H9 (cell line): ENCODE data around the gene PNMA6F. TPM values are rescaled to one million over a fixed set of nuclear protein-coding genes. Genes with fewer than 3 reads are reported as not detected.

Experiments
- DNase-seq: peaks from one replicate; pipeline ENCODE4 v3.0.0-alpha.2; 2017
- H2AFZ ChIP-seq: one replicate; pipeline ENCODE4 v1.6.1; 2013; ENCODE audit warnings: mild to moderate bottlenecking, low read length, control low read depth, moderate library complexity
- H2AK5ac ChIP-seq: 2 replicates; pipeline ENCODE4 v1.6.1; 2013; ENCODE audit warnings: low read length, control low read depth, mixed read lengths; ENCODE audit not compliant: insufficient read length
- H2BK120ac ChIP-seq: one replicate; pipeline ENCODE4 v1.6.1; 2013; ENCODE audit warnings: low read depth, mild to moderate bottlenecking, low read length, control low read depth, inconsistent platforms; ENCODE audit not compliant: poor library complexity, severe bottlenecking
- H2BK12ac ChIP-seq: 2 replicates; pipeline ENCODE4 v1.6.1; 2013; ENCODE audit warnings: low read length, control low read depth, mixed read lengths, low read depth; ENCODE audit not compliant: insufficient read length
- H2BK15ac ChIP-seq: 2 replicates; pipeline ENCODE4 v1.6.1; 2013; ENCODE audit warnings: low read depth, low read length, control low read depth
- H2BK20ac ChIP-seq: one replicate; pipeline ENCODE4 v1.6.1; 2013; ENCODE audit warnings: low read depth, mild to moderate bottlenecking, low read length, control low read depth, inconsistent platforms; ENCODE audit not compliant: poor library complexity, severe bottlenecking
- H2BK5ac ChIP-seq: 2 replicates; pipeline ENCODE4 v1.6.1; 2013; ENCODE audit warnings: low read length, control low read depth, mixed read lengths; ENCODE audit not compliant: insufficient read length
- H3K14ac ChIP-seq: 2 replicates; pipeline ENCODE4 v1.6.1; 2013; ENCODE audit warnings: low read length, control low read depth; ENCODE audit not compliant: insufficient read depth
- H3K18ac ChIP-seq: 2 replicates; pipeline ENCODE4 v1.6.1; 2013; ENCODE audit warnings: low read depth, mild to moderate bottlenecking, mixed read lengths, low read length, control low read depth; ENCODE audit not compliant: insufficient read length
- H3K23ac ChIP-seq: 2 replicates; pipeline ENCODE4 v1.6.1; 2013; ENCODE audit warnings: low read length, control low read depth, mixed read lengths, low read depth; ENCODE audit not compliant: insufficient read length
- H3K23me2 ChIP-seq: 2 replicates; pipeline ENCODE4 v1.6.1; 2013; ENCODE audit warnings: low read depth, mild to moderate bottlenecking, mixed read lengths, low read length, control low read depth; ENCODE audit not compliant: insufficient read length, poor library complexity, severe bottlenecking
- H3K27ac ChIP-seq: 2 replicates; pipeline ENCODE4 v1.5.1; 2013; ENCODE audit warnings: low read length, control low read depth, mixed read lengths, low read depth; ENCODE audit not compliant: insufficient read length
- H3K27me3 ChIP-seq: 2 replicates; pipeline ENCODE4 v1.6.1; 2013; ENCODE audit warnings: low read length, control low read depth, inconsistent platforms; ENCODE audit not compliant: insufficient read depth
- H3K4ac ChIP-seq: 2 replicates; pipeline ENCODE4 v1.6.1; 2013; ENCODE audit warnings: low read depth, mild to moderate bottlenecking, control low read depth, inconsistent platforms, low read length, moderate library complexity
- H3K4me1 ChIP-seq: 2 replicates; pipeline ENCODE4 v1.6.1; 2013; ENCODE audit warnings: low read length, control low read depth, inconsistent platforms; ENCODE audit not compliant: insufficient read depth
- H3K4me2 ChIP-seq: 2 replicates; pipeline ENCODE4 v1.6.1; 2013; ENCODE audit warnings: low read length, control low read depth, mixed read lengths; ENCODE audit not compliant: insufficient read length, insufficient read depth
- H3K56ac ChIP-seq: 2 replicates; pipeline ENCODE4 v1.6.1; 2013; ENCODE audit warnings: low read depth, mild to moderate bottlenecking, mixed read lengths, low read length, control low read depth; ENCODE audit not compliant: insufficient read length
- H3K79me1 ChIP-seq: 2 replicates; pipeline ENCODE4 v1.6.1; 2013; ENCODE audit warnings: low read depth, mild to moderate bottlenecking, moderate library complexity, low read length, control low read depth, inconsistent platforms; ENCODE audit not compliant: insufficient read depth, poor library complexity, severe bottlenecking
- H3K79me2 ChIP-seq: 2 replicates; pipeline ENCODE4 v1.6.1; 2013; ENCODE audit warnings: low read length, control low read depth, inconsistent platforms; ENCODE audit not compliant: insufficient read depth
- H3K9ac ChIP-seq: 2 replicates; pipeline ENCODE4 v1.6.1; 2013; ENCODE audit warnings: low read length, control low read depth, mixed read lengths; ENCODE audit not compliant: insufficient read length; ENCODE audit errors: extremely low read depth
- H3K9me3 ChIP-seq: one replicate; pipeline ENCODE4 v1.6.1; 2013; ENCODE audit warnings: low read depth, low read length, inconsistent platforms; ENCODE audit not compliant: control insufficient read depth
- H3T11ph ChIP-seq: one replicate; pipeline ENCODE4 v1.6.1; 2013; ENCODE audit warnings: mild to moderate bottlenecking, low read length, control low read depth, inconsistent platforms
- H4K20me1 ChIP-seq: one replicate; pipeline ENCODE4 v1.6.1; 2013; ENCODE audit not compliant: control insufficient read depth, insufficient read length, insufficient read depth
- H4K5ac ChIP-seq: 2 replicates; pipeline ENCODE4 v1.6.1; 2013; ENCODE audit warnings: low read depth, mild to moderate bottlenecking, mixed read lengths, low read length, control low read depth; ENCODE audit not compliant: insufficient read length
- H4K8ac ChIP-seq: replicated peaks from 2 replicates; pipeline ENCODE4 v1.6.1; 2013; ENCODE audit warnings: low read length, control low read depth, mixed read lengths, low read depth; ENCODE audit not compliant: insufficient read length
- H4K91ac ChIP-seq: 2 replicates; pipeline ENCODE4 v1.6.1; 2013; ENCODE audit warnings: low read depth, mild to moderate bottlenecking, moderate library complexity, mixed read lengths, low read length, control low read depth; ENCODE audit not compliant: insufficient read length
- H3K27ac Mint-ChIP-seq, 3 experiments: 2 replicates in 2 of 3; 3 replicates in 1 of 3; pipeline ENCODE4 v1.8.0; 2020 to 2021; ENCODE audit warnings: mixed read lengths in 3 of 3, mild to moderate bottlenecking in 1 of 3, moderate library complexity in 1 of 3
- H3K27me3 Mint-ChIP-seq: 2 replicates; pipeline ENCODE4 v1.8.0; 2021; ENCODE audit warnings: low read depth, mild to moderate bottlenecking, moderate library complexity, mixed read lengths
- H3K36me3 Mint-ChIP-seq, 3 experiments: 2 replicates in 2 of 3; 3 replicates in 1 of 3; pipeline ENCODE4 v1.8.0; 2020 to 2021; ENCODE audit warnings: low read depth in 3 of 3, mixed read lengths in 3 of 3; ENCODE audit not compliant: insufficient read depth in 1 of 3
- H3K4me1 Mint-ChIP-seq, 2 experiments: 2 replicates each; pipeline ENCODE4 v1.8.0; 2020; ENCODE audit warnings: mixed read lengths in 2 of 2
- H3K4me3 Mint-ChIP-seq, 2 experiments: 2 replicates in 1 of 2; 3 replicates in 1 of 2; pipeline ENCODE4 v1.8.0; 2020 to 2021; ENCODE audit warnings: mild to moderate bottlenecking in 2 of 2, mixed read lengths in 2 of 2, moderate library complexity in 1 of 2
- H3K9me3 Mint-ChIP-seq, 2 experiments: 2 replicates in 1 of 2; 3 replicates in 1 of 2; pipeline ENCODE4 v1.8.0; 2020; ENCODE audit warnings: mild to moderate bottlenecking in 2 of 2, mixed read lengths in 2 of 2, moderate library complexity in 1 of 2
- CTCF ChIP-seq: fragments of 200-600 bp; sonication (generic); conservative IDR thresholded peaks from 3 replicates; pipeline ENCODE4 v1.8.0; 2021; ENCODE audit warnings: antibody characterized with exemption, mild to moderate bottlenecking
- WGBS: extraction: QIAGEN DNeasy Blood & Tissue Kit; methylation state at CpG from one replicate; pipeline ENCODE4 v1.1.7; 2013; ENCODE audit warnings: missing lambda C conversion rate, low lambda C conversion rate, mixed read lengths; ENCODE audit not compliant: insufficient read length; ENCODE audit errors: extremely low coverage; 5-methylcytosine and 5-hydroxymethylcytosine counted together
- total RNA-seq: library from RNA; stranded (reverse); gene quantifications from 2 replicates; pipeline ENCODE4 v1.2.1, GENCODE V29; 2021

The PNMA6F gene
- total RNA-seq, 1 experiment from 2014 or later, result not detected

GRCh38 chrX:153307276-153308178 lies 14.0 kb downstream of the PNMA6F start:
- H3K9ac ChIP-seq, result no peak overlapping the region
- H4K5ac ChIP-seq, result no peak overlapping the region
- H3K79me1 ChIP-seq, result no peaks in the 10 kb centered on the region
- no peak for DNase-seq
- no peak overlapping the region for H2BK120ac ChIP-seq
- no peak overlapping the region for H3K56ac ChIP-seq
- H4K8ac ChIP-seq, result no peak overlapping the region
- H3K36me3 Mint-ChIP-seq, result peaks cover 0 to 8% (median 0%) of the 10 kb centered on the region in 3 experiments; a peak in 4 of 7 replicates
- no peak overlapping the region for H2AFZ ChIP-seq
- no peak overlapping the region for H3K18ac ChIP-seq
- no peaks in the 10 kb centered on the region for H3K27me3 ChIP-seq
- H3K4me3 Mint-ChIP-seq, result peak overlapping the region in 1 of 2 experiments; percentile 19; a peak in 1 of 5 replicates
- no peak overlapping the region for H2BK5ac ChIP-seq
- H3K79me2 ChIP-seq, result no peaks in the 10 kb centered on the region
- no peak overlapping the region for H2BK20ac ChIP-seq
- H3K27me3 Mint-ChIP-seq, result peaks cover 31% of the 10 kb centered on the region
- H2AK5ac ChIP-seq, result no peak overlapping the region
- H3K27ac ChIP-seq, result no peak overlapping the region
- no peak overlapping the region for H3K4ac ChIP-seq
- H4K91ac ChIP-seq, result no peak overlapping the region
- no CpG with 5 or more reads among the region's 12 CpGs for WGBS
- no peak for TF ChIP-seq CTCF
- H4K20me1 ChIP-seq, result no peaks in the 10 kb centered on the region
- no peaks in the 10 kb centered on the region for H3K4me1 ChIP-seq
- peaks cover 76 to 86% of the 10 kb centered on the region in 2 experiments for H3K9me3 Mint-ChIP-seq
- no peak overlapping the region; a peak in 1 of 7 replicates for H3K27ac Mint-ChIP-seq
- no peak overlapping the region for H3K14ac ChIP-seq
- H2BK15ac ChIP-seq, result no peak overlapping the region
- H3K23me2 ChIP-seq, result no peaks in the 10 kb centered on the region
- peaks cover 0 to 7% of the 10 kb centered on the region in 2 experiments; a peak in 2 of 4 replicates for H3K4me1 Mint-ChIP-seq
- H3K9me3 ChIP-seq, result peaks cover 58% of the 10 kb centered on the region
- no peak overlapping the region for H3K23ac ChIP-seq
- no peak overlapping the region for H2BK12ac ChIP-seq
- H3T11ph ChIP-seq, result no peak overlapping the region
- no peak overlapping the region for H3K4me2 ChIP-seq
